A549 (cell line): ENCODE data around the gene DRD3. TPM values are rescaled to one million over a fixed set of nuclear protein-coding genes. Genes with fewer than 3 reads are reported as not detected.

Experiments used
- ATAC-seq, 2 experiments: fragments of 200-7000 bp in 1 of 2; fragments of >200 bp in 1 of 2; cut with Nextera tagmentation in 1 of 2; cut with Tn5 transposase in 1 of 2; 3 replicates each; pipeline versions ENCODE4 v1.8.0 to v1.9.1; 2018 to 2020; ENCODE audit warnings: mild to moderate bottlenecking in 1 of 2, moderate library complexity in 1 of 2
- CTCF ChIA-PET: fragments of 300-600 bp; sonication (Branson Sonifier 250); formaldehyde crosslinking; extraction: SDS; loops from one replicate; lab custom pipeline; 2021; ENCODE audit warnings: antibody characterized with exemption, inconsistent platforms; lab: Yijun Ruan, JAX
- POLR2A ChIA-PET: fragments of 350-600 bp; formaldehyde crosslinking; extraction: SDS; loops from one replicate; lab custom pipeline; 2021; ENCODE audit warnings: antibody characterized with exemption, inconsistent platforms; lab: Yijun Ruan, JAX
- DNase-seq, 2 experiments: peaks; one replicate each; pipeline versions ENCODE4 v3.0.0 to v3.0.0-alpha.2; 2011 to 2016; ENCODE audit warnings: low read depth in 1 of 2, low spot score in 1 of 2
- FAIRE-seq: peaks from 2 replicates; lab custom pipeline; 2011; peaks lifted over from hg19 to GRCh38; lab: Jason Lieb, UNC
- H3K27ac ChIP-seq, 2 experiments: fragments of >200 bp; sonication (Bioruptor Twin); formaldehyde crosslinking; 3 replicates each; pipeline ENCODE4 v1.5.1; 2016 to 2017
- H3K4me1 ChIP-seq: fragments of >200 bp; sonication (Bioruptor Twin); formaldehyde crosslinking; 3 replicates; pipeline ENCODE4 v1.6.1; 2016
- H3K4me2 ChIP-seq: fragments of >200 bp; sonication (Bioruptor Twin); formaldehyde crosslinking; 3 replicates; pipeline ENCODE4 v1.6.1; 2016
- H3K4me3 ChIP-seq: fragments of >200 bp; sonication (Bioruptor Twin); formaldehyde crosslinking; 3 replicates; pipeline ENCODE4 v1.5.1; 2016
- H3K9me3 ChIP-seq: fragments of >200 bp; sonication (Bioruptor Twin); formaldehyde crosslinking; 3 replicates; pipeline ENCODE4 v1.6.1; 2016
- EHMT2 ChIP-seq: fragments of 200-600 bp; sonication (generic); IDR thresholded peaks from 2 replicates; pipeline ENCODE4 v1.6.1; 2016; ENCODE audit warnings: antibody characterized with exemption, low read depth, mild to moderate bottlenecking, moderate library complexity
- HDAC2 ChIP-seq: fragments of 200-600 bp; sonication (generic); IDR thresholded peaks from 2 replicates; pipeline ENCODE4 v1.6.1; 2016
- HOXA7 ChIP-seq: fragments of 250-450 bp; sonication (Bioruptor Pico); IDR thresholded peaks from 2 replicates; pipeline ENCODE4 v1.5.0; 2020; ENCODE audit warnings: mild to moderate bottlenecking, moderate library complexity
- JUN ChIP-seq, 2 experiments: fragments of >200 bp; sonication (Bioruptor Twin); formaldehyde crosslinking; IDR thresholded peaks; 2 replicates in 1 of 2; 3 replicates in 1 of 2; pipeline ENCODE4 v1.6.1; 2016 to 2017
- KDM5A ChIP-seq: fragments of 200-600 bp; sonication (generic); IDR thresholded peaks from 2 replicates; pipeline ENCODE4 v1.6.1; 2016; ENCODE audit warnings: antibody characterized with exemption, mild to moderate bottlenecking
- MAZ ChIP-seq: fragments of 150-350 bp; IDR thresholded peaks from 2 replicates; pipeline ENCODE4 v1.6.1; 2014; ENCODE audit warnings: antibody characterized with exemption, low read depth, low read length, borderline replicate concordance
- NR3C1 ChIP-seq: fragments of >200 bp; sonication (Bioruptor Twin); formaldehyde crosslinking; IDR thresholded peaks from 3 replicates; pipeline ENCODE4 v1.6.1; 2017
- PHF8 ChIP-seq: fragments of 200-600 bp; sonication (generic); IDR thresholded peaks from 2 replicates; pipeline ENCODE4 v1.6.1; 2016; ENCODE audit warnings: low read depth, mild to moderate bottlenecking, antibody characterized with exemption, moderate library complexity, borderline replicate concordance
- RAD21 ChIP-seq, 2 experiments: fragments of >200 bp in 1 of 2; sonication (Bioruptor Twin) in 1 of 2; formaldehyde crosslinking in 1 of 2; IDR thresholded peaks in 1 of 2; conservative IDR thresholded peaks in 1 of 2; 2 replicates in 1 of 2; 3 replicates in 1 of 2; pipeline ENCODE4 v1.6.1; 2012 to 2018; ENCODE audit warnings: inconsistent platforms in 1 of 2
- SREBF2 ChIP-seq: fragments of 450-650 bp; IDR thresholded peaks from 2 replicates; pipeline ENCODE4 v1.6.1; 2014; ENCODE audit warnings: mild to moderate bottlenecking, moderate library complexity
- ZFP36 ChIP-seq: fragments of 450-650 bp; IDR thresholded peaks from 2 replicates; pipeline ENCODE4 v1.6.1; 2014; ENCODE audit warnings: borderline replicate concordance; ENCODE audit not compliant: partially characterized antibody
- ZSCAN20 ChIP-seq: fragments of 250-450 bp; sonication (Bioruptor Pico); IDR thresholded peaks from 2 replicates; pipeline ENCODE4 v1.8.0; 2022; ENCODE audit warnings: mild to moderate bottlenecking, moderate library complexity
- WGBS: methylation state at CpG from one replicate; pipeline ENCODE4 v1.1.6; 2017; ENCODE audit errors: missing lambda C conversion rate; 5-methylcytosine and 5-hydroxymethylcytosine counted together
- polyA minus RNA-seq: library from RNA; depleted of rRNA, polyadenylated mRNA; stranded (reverse); fragments of >200 nt; gene quantifications from 2 replicates; pipeline ENCODE4 v1.2.3, GENCODE V29; 2011; rRNA and poly(A)+ RNA removed
- polyA plus RNA-seq, 4 experiments: library from polyadenylated mRNA; depleted of rRNA in 3 of 4; stranded (reverse); fragments of >200 nt; fragmentation: RNase III in 1 of 4; extraction: RNeasy Plus Mini Kit Qiagen cat#74134 plus additional on column Dnase treatment in 1 of 4; gene quantifications; 2 replicates in 3 of 4; 3 replicates in 1 of 4; pipeline ENCODE4 v1.2.3, GENCODE V29; 2011 to 2017
- TF ChIP-seq, protein P1 (sequence below): fragments of >200 bp; sonication (Bioruptor Twin); formaldehyde crosslinking; IDR thresholded peaks from 2 replicates; pipeline ENCODE4 v1.6.1; 2016
- TF ChIP-seq, protein P2 (sequence below): fragments of 200-600 bp; sonication (generic); IDR thresholded peaks from 2 replicates; pipeline ENCODE4 v1.6.1; 2016; ENCODE audit warnings: antibody characterized with exemption, mild to moderate bottlenecking, moderate library complexity
- TF ChIP-seq, protein P3 (sequence below): IDR thresholded peaks from 2 replicates; pipeline ENCODE4 v1.6.1; 2012; ENCODE audit warnings: low read depth, borderline replicate concordance
- TF ChIP-seq, protein P4 (sequence below): fragments of 150-350 bp; IDR thresholded peaks from 2 replicates; pipeline ENCODE4 v1.6.1; 2014; ENCODE audit warnings: low read depth, mild to moderate bottlenecking, low read length

DRD3 gene
- not detected in 2 replicates for polyA plus RNA-seq (2011; rRNA removed)
- polyA plus RNA-seq (2012; cell fraction: cytosol; rRNA removed): not detected in 2 replicates
- polyA plus RNA-seq (2012; cell fraction: nucleus; rRNA removed): not detected in 2 replicates
- not detected in 3 replicates for polyA plus RNA-seq (2017; fragmentation: RNase III; extraction: RNeasy Plus Mini Kit Qiagen cat#74134 plus additional on column Dnase treatment)
- polyA minus RNA-seq: not detected in 2 replicates

DNA sequence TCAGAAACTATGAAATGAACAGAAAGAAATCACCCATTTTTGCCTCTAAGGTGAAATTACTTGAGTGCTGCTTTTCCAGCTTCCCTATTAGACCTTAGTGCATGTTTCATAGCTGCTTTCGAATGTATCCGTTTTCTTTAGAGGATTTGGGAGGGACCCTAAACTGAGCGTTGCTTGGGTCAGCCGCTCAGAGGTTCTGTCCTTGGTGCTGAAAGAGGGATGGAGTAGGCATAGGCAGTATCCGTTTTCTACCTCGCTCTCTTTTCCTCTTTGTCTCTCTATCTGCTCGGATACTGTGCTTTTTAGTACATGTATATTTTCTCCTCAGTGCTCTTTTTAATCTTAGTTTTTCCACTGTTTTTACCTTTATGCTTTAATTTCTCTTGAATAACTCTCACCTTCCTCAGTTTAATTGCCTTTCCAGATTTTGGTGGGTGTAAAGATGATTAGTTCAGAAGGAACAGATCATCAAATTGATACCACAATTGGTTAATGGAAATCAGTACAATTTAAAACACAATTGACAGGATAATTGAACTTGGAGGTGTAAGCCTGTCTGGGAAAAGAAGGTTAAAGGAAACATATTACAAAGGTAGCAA lies at the start of gene DRD3:
DRD3 (minus strand) TSS at position 283 of the 599 bp plus-strand sequence. CDS start 7,060 bp downstream, outside the sequence.
- ATAC-seq (peak; percentile 67 to 85), DNase-seq (peak in 1 of 2 experiments; percentile 7)

DNA sequence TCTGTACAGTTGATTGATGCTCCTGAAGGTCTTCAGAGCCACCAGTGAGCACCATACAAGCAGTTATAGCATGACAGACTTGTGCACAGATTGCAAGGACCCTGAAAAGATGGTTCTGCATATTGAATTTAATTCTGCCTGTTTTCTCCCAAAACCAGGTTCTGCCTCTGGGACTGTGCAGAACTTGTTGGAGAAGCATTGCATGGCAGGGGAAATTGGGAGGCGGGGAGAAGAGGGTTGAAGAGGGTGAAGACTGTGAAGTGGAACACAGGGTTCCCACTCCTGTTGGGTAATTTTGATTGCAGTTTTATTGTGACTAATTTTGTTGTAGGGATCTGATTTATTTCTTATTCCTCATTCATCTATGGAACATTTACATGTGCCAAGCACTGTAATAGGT lies 48.2 kb upstream of the DRD3 start:
- ChIA-PET POLR2A (no interaction called here), CTCF (no interaction called here)
- 10% methylated on average over 1 of the region's 1 CpG for WGBS
- no peak for DNase-seq
- Histone ChIP-seq H3K27ac (no peak overlapping the region), H3K4me2 (no peak overlapping the region), H3K9me3 (peaks cover 18% of the 10 kb centered on the region), H3K4me3 (no peak overlapping the region), H3K4me1 (no peaks in the 10 kb centered on the region)
- ATAC-seq: no peak
- no peak for FAIRE-seq
- TF ChIP-seq, protein P1, sequence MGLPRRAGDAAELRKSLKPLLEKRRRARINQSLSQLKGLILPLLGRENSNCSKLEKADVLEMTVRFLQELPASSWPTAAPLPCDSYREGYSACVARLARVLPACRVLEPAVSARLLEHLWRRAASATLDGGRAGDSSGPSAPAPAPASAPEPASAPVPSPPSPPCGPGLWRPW: no peak
- TF ChIP-seq RAD21 (conservative IDR thresholded peaks at IDR 0.05 in 1 of 2, IDR thresholded peaks at IDR 0.05 in 1 of 2) (no peak), HDAC2 (no peak)

More for the DNA sequence above, at the start of gene DRD3:
- ChIA-PET CTCF (interaction anchor here (1.0 to 1.9 kb wide), 10 partner anchors 10 to 334 kb away, joined by 3 to 9 read pairs (median 6); no protein-coding TSS in a partner anchor), POLR2A (no interaction called here)
- no peaks in the 10 kb centered on the region for H3K4me1 ChIP-seq
- no peak within 1 kb of the TSS for H3K4me2 ChIP-seq
- no peak within 1 kb of the TSS for H3K27ac ChIP-seq
- WGBS: 27% methylated on average over 7 of the region's 7 CpGs
- no peak for TF ChIP-seq HDAC2
- peak; percentile 75; the same call in 1 of the 2 replicates for TF ChIP-seq EHMT2
- TF ChIP-seq, protein P2, sequence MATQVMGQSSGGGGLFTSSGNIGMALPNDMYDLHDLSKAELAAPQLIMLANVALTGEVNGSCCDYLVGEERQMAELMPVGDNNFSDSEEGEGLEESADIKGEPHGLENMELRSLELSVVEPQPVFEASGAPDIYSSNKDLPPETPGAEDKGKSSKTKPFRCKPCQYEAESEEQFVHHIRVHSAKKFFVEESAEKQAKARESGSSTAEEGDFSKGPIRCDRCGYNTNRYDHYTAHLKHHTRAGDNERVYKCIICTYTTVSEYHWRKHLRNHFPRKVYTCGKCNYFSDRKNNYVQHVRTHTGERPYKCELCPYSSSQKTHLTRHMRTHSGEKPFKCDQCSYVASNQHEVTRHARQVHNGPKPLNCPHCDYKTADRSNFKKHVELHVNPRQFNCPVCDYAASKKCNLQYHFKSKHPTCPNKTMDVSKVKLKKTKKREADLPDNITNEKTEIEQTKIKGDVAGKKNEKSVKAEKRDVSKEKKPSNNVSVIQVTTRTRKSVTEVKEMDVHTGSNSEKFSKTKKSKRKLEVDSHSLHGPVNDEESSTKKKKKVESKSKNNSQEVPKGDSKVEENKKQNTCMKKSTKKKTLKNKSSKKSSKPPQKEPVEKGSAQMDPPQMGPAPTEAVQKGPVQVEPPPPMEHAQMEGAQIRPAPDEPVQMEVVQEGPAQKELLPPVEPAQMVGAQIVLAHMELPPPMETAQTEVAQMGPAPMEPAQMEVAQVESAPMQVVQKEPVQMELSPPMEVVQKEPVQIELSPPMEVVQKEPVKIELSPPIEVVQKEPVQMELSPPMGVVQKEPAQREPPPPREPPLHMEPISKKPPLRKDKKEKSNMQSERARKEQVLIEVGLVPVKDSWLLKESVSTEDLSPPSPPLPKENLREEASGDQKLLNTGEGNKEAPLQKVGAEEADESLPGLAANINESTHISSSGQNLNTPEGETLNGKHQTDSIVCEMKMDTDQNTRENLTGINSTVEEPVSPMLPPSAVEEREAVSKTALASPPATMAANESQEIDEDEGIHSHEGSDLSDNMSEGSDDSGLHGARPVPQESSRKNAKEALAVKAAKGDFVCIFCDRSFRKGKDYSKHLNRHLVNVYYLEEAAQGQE: peak; percentile 92
- no peak for TF ChIP-seq PHF8
- TF ChIP-seq KDM5A: no peak
- FAIRE-seq: no peak
- H3K4me3 ChIP-seq: no peak within 1 kb of the TSS
- H3K9me3 ChIP-seq: no peaks in the 10 kb centered on the region

DNA sequence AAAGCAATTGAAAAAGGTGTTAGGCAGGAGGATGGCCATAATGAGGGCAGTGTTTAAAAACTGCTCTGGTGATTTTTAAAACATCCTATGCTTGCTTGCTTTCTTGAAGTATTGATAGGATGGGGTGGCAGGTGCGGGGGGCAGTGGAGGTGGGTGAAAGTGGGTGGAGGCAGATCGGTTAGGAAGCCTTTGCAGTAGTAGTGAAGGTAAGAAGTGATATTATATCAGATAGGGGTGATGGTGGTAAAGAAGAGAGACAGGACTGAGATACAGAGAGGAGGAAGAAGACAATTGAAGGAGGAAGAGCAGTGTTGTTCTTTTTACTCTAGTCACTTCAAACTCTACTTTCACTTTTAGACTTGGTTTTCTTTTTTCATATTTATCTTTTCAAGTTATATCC lies 47.5 kb upstream of the DRD3 start:
- FAIRE-seq (no peak), ATAC-seq (no peak), DNase-seq (no peak)
- CTCF ChIA-PET: no interaction called here
- 5% methylated on average over 2 of the region's 2 CpGs for WGBS
- POLR2A ChIA-PET: no interaction called here
- Histone ChIP-seq H3K4me3 (no peak overlapping the region), H3K27ac (no peak overlapping the region), H3K9me3 (peaks cover 18% of the 10 kb centered on the region), H3K4me2 (no peak overlapping the region), H3K4me1 (no peaks in the 10 kb centered on the region)
- TF ChIP-seq SREBF2 (no peak), JUN (IDR thresholded peaks at IDR 0.05) (no peak), KDM5A (no peak), MAZ (no peak), ZSCAN20 (CRISPR knock-in tag) (no peak), ZFP36 (no peak), NR3C1 (no peak), RAD21 (conservative IDR thresholded peaks at IDR 0.05 in 1 of 2, IDR thresholded peaks at IDR 0.05 in 1 of 2) (no peak), HOXA7 (CRISPR knock-in tag) (no peak)
- TF ChIP-seq, protein P3, sequence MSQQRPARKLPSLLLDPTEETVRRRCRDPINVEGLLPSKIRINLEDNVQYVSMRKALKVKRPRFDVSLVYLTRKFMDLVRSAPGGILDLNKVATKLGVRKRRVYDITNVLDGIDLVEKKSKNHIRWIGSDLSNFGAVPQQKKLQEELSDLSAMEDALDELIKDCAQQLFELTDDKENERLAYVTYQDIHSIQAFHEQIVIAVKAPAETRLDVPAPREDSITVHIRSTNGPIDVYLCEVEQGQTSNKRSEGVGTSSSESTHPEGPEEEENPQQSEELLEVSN: no peak
- TF ChIP-seq, protein P4, sequence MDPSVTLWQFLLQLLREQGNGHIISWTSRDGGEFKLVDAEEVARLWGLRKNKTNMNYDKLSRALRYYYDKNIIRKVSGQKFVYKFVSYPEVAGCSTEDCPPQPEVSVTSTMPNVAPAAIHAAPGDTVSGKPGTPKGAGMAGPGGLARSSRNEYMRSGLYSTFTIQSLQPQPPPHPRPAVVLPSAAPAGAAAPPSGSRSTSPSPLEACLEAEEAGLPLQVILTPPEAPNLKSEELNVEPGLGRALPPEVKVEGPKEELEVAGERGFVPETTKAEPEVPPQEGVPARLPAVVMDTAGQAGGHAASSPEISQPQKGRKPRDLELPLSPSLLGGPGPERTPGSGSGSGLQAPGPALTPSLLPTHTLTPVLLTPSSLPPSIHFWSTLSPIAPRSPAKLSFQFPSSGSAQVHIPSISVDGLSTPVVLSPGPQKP: no peak
